HCT116 (cell line): Measurements from ENCODE around the gene RBMS1. TPM values are rescaled to one million over a fixed set of nuclear protein-coding genes. Genes with fewer than 3 reads are reported as not detected.

Source experiments
- ATAC-seq: fragments of 200-7000 bp; cut with Tn5 transposase; 2 replicates; pipeline ENCODE4 v1.9.1; 2020; ENCODE audit warnings: mild to moderate bottlenecking, moderate library complexity
- BruUV-seq: library from RNA; stranded (reverse); fragments of 400-500 nt; replicated peaks from 2 replicates; lab custom pipeline; 2021; lab: Mats Ljungman, UMichigan
- CTCF ChIA-PET: fragments of 300-600 bp; sonication (Branson Sonifier 250); formaldehyde crosslinking; loops from one replicate; lab custom pipeline; 2021; ENCODE audit warnings: antibody characterized with exemption; lab: Charles Lee
- POLR2A ChIA-PET: fragments of 300-600, 350-600 bp; sonication (Branson Sonifier 250); formaldehyde crosslinking; loops from one replicate; lab custom pipeline; 2021; ENCODE audit warnings: antibody characterized with exemption; lab: Charles Lee
- RAD21 ChIA-PET, 2 experiments: fragments of 300-600 bp; sonication (Branson Sonifier 250); formaldehyde crosslinking; loops; one replicate each; lab custom pipeline; 2023; ENCODE audit warnings: low total read pairs in 2 of 2; ENCODE audit not compliant: uncharacterized antibody in 2 of 2, unreplicated experiment in 2 of 2, low non-redundant PET in 1 of 2; lab: Charles Lee
- DNase-seq: peaks from one replicate; pipeline ENCODE4 v3.0.0-alpha.2; 2010; ENCODE audit warnings: low read depth, low spot score
- H2AFZ ChIP-seq: fragments of 200-600 bp; shearing (Covaris generic), sonication (generic); 2 replicates; pipeline ENCODE4 v1.6.1; 2017; ENCODE audit warnings: low read depth, mixed run types, mixed read lengths, antibody characterized with exemption, low read length; ENCODE audit not compliant: poor library complexity, severe bottlenecking
- H3K27ac ChIP-seq: 2 replicates; pipeline ENCODE4 v1.5.1; 2012; ENCODE audit warnings: low read depth, low read length
- H3K27me3 ChIP-seq: fragments of 200-600 bp; sonication (generic); 2 replicates; pipeline ENCODE4 v1.6.1; 2016; ENCODE audit warnings: mixed run types, low read length, mixed read lengths; ENCODE audit not compliant: insufficient read depth
- H3K36me3 ChIP-seq, 2 experiments: fragments of 200-500 bp in 1 of 2; fragments of 200-600 bp in 1 of 2; sonication (Bioruptor generic) in 1 of 2; sonication (generic) in 1 of 2; 2 replicates each; pipeline versions ENCODE4 v1.5.1 to v1.6.1; 2014 to 2016; ENCODE audit warnings: low read length in 2 of 2, inconsistent platforms in 1 of 2, mixed read lengths in 1 of 2, mixed run types in 1 of 2; ENCODE audit not compliant: insufficient read depth in 2 of 2, control insufficient read depth in 1 of 2
- H3K4me1 ChIP-seq, 2 experiments: fragments of 200-600 bp in 1 of 2; sonication (generic) in 1 of 2; 2 replicates each; pipeline versions ENCODE4 v1.5.1 to v1.6.1; 2012 to 2017; ENCODE audit warnings: low read length in 2 of 2, inconsistent platforms in 1 of 2, mild to moderate bottlenecking in 1 of 2, mixed read lengths in 1 of 2, mixed run types in 1 of 2, moderate library complexity in 1 of 2; ENCODE audit not compliant: insufficient read depth in 2 of 2, control insufficient read depth in 1 of 2
- H3K4me2 ChIP-seq: fragments of 200-600 bp; sonication (generic); 2 replicates; pipeline ENCODE4 v1.6.1; 2017; ENCODE audit warnings: mixed run types, low read length, mixed read lengths
- H3K4me3 ChIP-seq, 2 experiments: fragments of 200-600 bp in 1 of 2; sonication (generic) in 1 of 2; replicated peaks in 1 of 2; 2 replicates each; pipeline ENCODE4 v1.5.1; 2011 to 2016; ENCODE audit warnings: low read length in 2 of 2, control low read depth in 1 of 2, low read depth in 1 of 2, mild to moderate bottlenecking in 1 of 2, mixed read lengths in 1 of 2, mixed run types in 1 of 2
- H3K79me2 ChIP-seq: fragments of 200-600 bp; sonication (generic); 2 replicates; pipeline ENCODE4 v1.6.1; 2017; ENCODE audit warnings: mild to moderate bottlenecking, mixed run types, low read length, moderate library complexity, mixed read lengths; ENCODE audit not compliant: insufficient read depth
- H3K9ac ChIP-seq: fragments of 200-600 bp; sonication (generic); 2 replicates; pipeline ENCODE4 v1.6.1; 2016; ENCODE audit warnings: low read length, mixed read lengths
- H3K9me2 ChIP-seq: fragments of 200-600 bp; sonication (generic), shearing (Covaris generic); 2 replicates; pipeline ENCODE4 v1.6.1; 2017; ENCODE audit warnings: mixed run types, mild to moderate bottlenecking, moderate library complexity; ENCODE audit not compliant: insufficient read depth
- H3K9me3 ChIP-seq, 2 experiments: fragments of 200-500 bp in 1 of 2; fragments of 200-600 bp in 1 of 2; sonication (Bioruptor generic) in 1 of 2; sonication (generic) in 1 of 2; 2 replicates each; pipeline ENCODE4 v1.6.1; 2014 to 2017; ENCODE audit warnings: low read length in 2 of 2, mixed read lengths in 2 of 2, inconsistent platforms in 1 of 2, low read depth in 1 of 2, mild to moderate bottlenecking in 1 of 2, mixed run types in 1 of 2, moderate library complexity in 1 of 2; ENCODE audit not compliant: control insufficient read depth in 1 of 2, insufficient read depth in 1 of 2
- H4K20me1 ChIP-seq: fragments of 200-600 bp; sonication (generic), shearing (Covaris generic); 2 replicates; pipeline ENCODE4 v1.6.1; 2017; ENCODE audit warnings: mixed run types, mild to moderate bottlenecking, moderate library complexity; ENCODE audit not compliant: insufficient read depth
- ATF3 ChIP-seq: IDR thresholded peaks from 2 replicates; pipeline ENCODE4 v1.6.1; 2012
- CBX3 ChIP-seq: IDR thresholded peaks from 2 replicates; pipeline ENCODE4 v1.6.1; 2012; ENCODE audit warnings: low read depth
- CEBPB ChIP-seq: IDR thresholded peaks from 2 replicates; pipeline ENCODE4 v1.6.1; 2012; ENCODE audit warnings: low read depth
- EGR1 ChIP-seq: IDR thresholded peaks from 2 replicates; pipeline ENCODE4 v1.6.1; 2012; ENCODE audit warnings: low read depth
- ELF1 ChIP-seq: IDR thresholded peaks from 2 replicates; pipeline ENCODE4 v1.6.1; 2012; ENCODE audit warnings: low read depth, borderline replicate concordance
- EZH2phosphoT487 ChIP-seq: fragments of 200-600 bp; IDR thresholded peaks from 2 replicates; pipeline ENCODE4 v1.6.1; 2018; ENCODE audit warnings: antibody characterized with exemption, borderline replicate concordance
- FOSL1 ChIP-seq: IDR thresholded peaks from 2 replicates; pipeline ENCODE4 v1.6.1; 2012; ENCODE audit warnings: low read depth
- MAX ChIP-seq: IDR thresholded peaks from 2 replicates; pipeline ENCODE4 v1.6.1; 2012
- POLR2A ChIP-seq: IDR thresholded peaks from 2 replicates; pipeline ENCODE4 v1.7.0; 2011; ENCODE audit warnings: borderline replicate concordance; ENCODE audit not compliant: insufficient read depth, insufficient read length; ENCODE audit errors: extremely low read depth
- POLR2AphosphoS5 ChIP-seq: IDR thresholded peaks from 2 replicates; pipeline ENCODE4 v1.6.1; 2011; ENCODE audit warnings: mild to moderate bottlenecking, low read depth, low read length, moderate library complexity
- RAD21 ChIP-seq: IDR thresholded peaks from 2 replicates; pipeline ENCODE4 v1.6.1; 2012; ENCODE audit warnings: low read depth, mild to moderate bottlenecking
- SIN3A ChIP-seq: IDR thresholded peaks from 2 replicates; pipeline ENCODE4 v1.6.1; 2012; ENCODE audit warnings: low read depth
- TCF7L2 ChIP-seq: IDR thresholded peaks from 2 replicates; pipeline ENCODE4 v1.7.0; 2011; ENCODE audit warnings: borderline replicate concordance, inconsistent platforms; ENCODE audit not compliant: insufficient read depth, insufficient read length; ENCODE audit errors: extremely low read depth
- YY1 ChIP-seq: IDR thresholded peaks from 2 replicates; pipeline ENCODE4 v1.6.1; 2011; ENCODE audit warnings: low read length, low read depth, moderate library complexity, mild to moderate bottlenecking; ENCODE audit not compliant: insufficient replicate concordance; ENCODE audit errors: extremely low read depth
- ZBTB33 ChIP-seq: IDR thresholded peaks from 2 replicates; pipeline ENCODE4 v1.6.1; 2011; ENCODE audit warnings: mild to moderate bottlenecking, low read length, moderate library complexity; ENCODE audit not compliant: insufficient replicate concordance; ENCODE audit errors: extremely low read depth
- ZNF274 ChIP-seq: fragments of 200-500 bp; sonication (Bioruptor generic); IDR thresholded peaks from 2 replicates; pipeline ENCODE4 v1.6.1; 2014; ENCODE audit warnings: mild to moderate bottlenecking, low read depth, low read length, inconsistent platforms
- intact Hi-C: fragments of 100-400 bp; cut with micrococcal nuclease; formaldehyde crosslinking; loops from 2 replicates; pipeline ENCODE4 v1.10.0; 2022
- total RNA-seq: library from RNA; stranded (reverse); gene quantifications from one replicate; pipeline ENCODE4 v1.2.1, GENCODE V29; 2021; ENCODE audit not compliant: unreplicated experiment

Gene RBMS1
- total RNA-seq, 1 experiment from 2014 or later = 17.6 TPM

GRCh38 chr2:160464017-160464416 lies 29.6 kb downstream of the RBMS1 start:
- POLR2A ChIA-PET = no interaction called here
- ATAC-seq = no peak
- no TSS peak for BruUV-seq

GRCh38 chr2:160463245-160463644 lies 30.4 kb downstream of the RBMS1 start:
- no peak overlapping the region for H3K4me2 ChIP-seq
- H3K4me3 ChIP-seq = no peak overlapping the region
- no peaks in the 10 kb centered on the region for H3K9me2 ChIP-seq
- H3K4me1 ChIP-seq = no peaks in the 10 kb centered on the region
- H4K20me1 ChIP-seq = no peaks in the 10 kb centered on the region
- ChIA-PET POLR2A (no interaction called here), RAD21 (no interaction called here), CTCF (no interaction called here)
- no peak for ATAC-seq
- intact Hi-C loops = no loop called here
- no peak overlapping the region for H2AFZ ChIP-seq
- no peak overlapping the region for H3K9ac ChIP-seq
- no peak for DNase-seq
- no peaks in the 10 kb centered on the region for H3K9me3 ChIP-seq
- H3K79me2 ChIP-seq = no peaks in the 10 kb centered on the region
- H3K36me3 ChIP-seq = no peaks in the 10 kb centered on the region
- H3K27ac ChIP-seq = no peak overlapping the region
- BruUV-seq = no TSS peak
- no peaks in the 10 kb centered on the region for H3K27me3 ChIP-seq
- TF ChIP-seq EZH2phosphoT487 = no peak
- TF ChIP-seq FOSL1 = no peak
- TF ChIP-seq POLR2AphosphoS5 = no peak
- TF ChIP-seq CEBPB = no peak
- TF ChIP-seq RAD21 = no peak
- TF ChIP-seq ZBTB33 = no peak
- TF ChIP-seq SIN3A = no peak
- TF ChIP-seq MAX = no peak
- no peak for TF ChIP-seq EGR1
- TF ChIP-seq TCF7L2 = no peak

More at GRCh38 chr2:160464017-160464416, 29.6 kb downstream of the RBMS1 start:
- intact Hi-C loops = no loop called here
- no peaks in the 10 kb centered on the region for H3K9me3 ChIP-seq
- ChIA-PET RAD21 (no interaction called here), CTCF (no interaction called here)
- no peak overlapping the region for H2AFZ ChIP-seq
- H3K79me2 ChIP-seq = no peaks in the 10 kb centered on the region
- no peaks in the 10 kb centered on the region for H4K20me1 ChIP-seq
- H3K4me1 ChIP-seq = no peaks in the 10 kb centered on the region
- no peak overlapping the region for H3K9ac ChIP-seq
- TF ChIP-seq FOSL1 (no peak), EZH2phosphoT487 (no peak), POLR2A (no peak), ZNF274 (no peak), CBX3 (no peak), ATF3 (no peak), YY1 (no peak), EGR1 (no peak), MAX (no peak), TCF7L2 (no peak), ELF1 (no peak)
- no peaks in the 10 kb centered on the region for H3K9me2 ChIP-seq
- no peaks in the 10 kb centered on the region for H3K36me3 ChIP-seq
- no peak overlapping the region for H3K27ac ChIP-seq
- no peaks in the 10 kb centered on the region for H3K27me3 ChIP-seq
- no peak for DNase-seq
- H3K4me3 ChIP-seq = no peak overlapping the region
- no peak overlapping the region for H3K4me2 ChIP-seq
